Measurements from ENCODE around the gene PPP4R2.

GRCh38 chr3:73107215-73107614 lies 110.6 kb downstream of the PPP4R2 start:
- TF ChIP-seq CTCF (IDR thresholded peaks at IDR 0.05) (no peak), POLR2AphosphoS5 (IDR thresholded peaks at IDR 0.05) (no peak)

All from gastroesophageal sphincter (tissue), 3 donors.